GM20431 (cell line): ENCODE results near the gene KCNN3.
"Not testable (repeated sequence)": the region's sequence is repeated elsewhere in the genome, so short reads cannot be mapped to it uniquely, and the experiment has no call there.

ENCODE experiments used
- in situ Hi-C: fragments of 300-500 bp; cut with MseI, MboI; formaldehyde crosslinking; loops from one replicate; pipeline ENCODE4 v1.15.0; 2020; ENCODE audit warnings: low sequenced_read_pairs; ENCODE audit not compliant: unreplicated experiment

KCNN3 gene

DNA sequence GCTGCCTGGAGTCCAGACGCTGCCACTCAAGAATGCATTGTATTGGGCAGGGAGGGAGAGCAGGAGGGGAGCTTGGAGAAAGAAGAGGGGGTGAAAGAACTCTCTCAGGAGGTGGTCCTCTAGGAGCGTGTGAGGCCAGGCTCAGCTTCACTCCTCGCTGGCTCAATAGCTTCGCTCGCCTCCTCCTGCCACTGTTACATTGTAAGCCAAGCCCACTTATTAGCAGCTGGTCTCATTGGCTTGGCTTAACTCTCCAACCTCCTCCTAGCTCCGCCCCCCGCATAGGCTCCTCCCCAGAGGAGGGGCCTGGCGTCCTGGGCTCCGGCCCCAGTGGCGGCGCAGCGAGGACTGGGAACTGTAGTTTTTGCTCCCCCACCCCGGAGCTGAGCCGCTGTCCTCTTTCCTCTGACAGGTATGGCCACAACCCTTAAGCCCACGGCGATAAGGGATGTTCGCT lies at the start of gene KCNN3:
TSS of gene KCNN3 (minus strand) at position 167 of the 457 bp plus-strand sequence. CDS start 317 bp downstream, outside the sequence.
- in situ Hi-C loops = no loop called here

DNA sequence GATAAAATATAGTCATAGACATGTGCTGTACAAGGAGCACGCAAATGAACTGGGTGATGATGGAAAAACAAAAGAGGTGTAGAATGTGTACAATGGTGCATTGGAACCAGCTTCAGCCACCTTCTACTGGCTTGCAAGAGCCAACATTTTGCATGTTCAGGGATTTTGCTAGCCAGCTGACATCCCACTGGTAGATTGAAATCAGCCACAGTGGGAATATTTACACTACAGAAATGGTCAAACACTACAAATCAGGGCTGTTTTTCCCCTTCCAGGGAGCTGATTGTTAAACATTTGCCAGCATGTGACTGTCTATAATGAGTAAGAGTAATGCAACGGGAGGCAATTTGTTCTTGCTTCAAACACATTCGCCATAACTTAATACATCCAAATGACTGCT lies 43.2 kb upstream of the KCNN3 start:
- in situ Hi-C loops = no loop called here

DNA sequence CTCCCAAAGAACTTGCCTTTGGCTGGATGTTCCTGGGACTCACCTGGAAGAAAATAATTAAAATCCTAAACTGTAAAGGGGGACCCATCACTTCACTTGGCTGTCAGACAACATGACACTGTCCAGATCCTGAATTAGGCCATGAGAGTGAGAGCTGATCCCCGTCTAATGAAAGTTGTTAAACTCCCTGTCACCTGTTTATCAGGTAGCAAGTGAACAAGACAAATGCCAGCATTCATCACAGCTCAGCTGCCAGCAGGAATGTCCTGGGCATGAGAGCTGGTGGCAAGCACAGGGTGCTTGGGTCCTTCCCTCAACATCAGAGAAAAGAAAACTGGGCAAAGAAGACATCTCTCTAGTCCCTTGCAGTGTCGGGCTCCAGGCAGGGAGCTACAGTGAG lies 42.7 kb upstream of the KCNN3 start:
- in situ Hi-C loops = no loop called here

DNA sequence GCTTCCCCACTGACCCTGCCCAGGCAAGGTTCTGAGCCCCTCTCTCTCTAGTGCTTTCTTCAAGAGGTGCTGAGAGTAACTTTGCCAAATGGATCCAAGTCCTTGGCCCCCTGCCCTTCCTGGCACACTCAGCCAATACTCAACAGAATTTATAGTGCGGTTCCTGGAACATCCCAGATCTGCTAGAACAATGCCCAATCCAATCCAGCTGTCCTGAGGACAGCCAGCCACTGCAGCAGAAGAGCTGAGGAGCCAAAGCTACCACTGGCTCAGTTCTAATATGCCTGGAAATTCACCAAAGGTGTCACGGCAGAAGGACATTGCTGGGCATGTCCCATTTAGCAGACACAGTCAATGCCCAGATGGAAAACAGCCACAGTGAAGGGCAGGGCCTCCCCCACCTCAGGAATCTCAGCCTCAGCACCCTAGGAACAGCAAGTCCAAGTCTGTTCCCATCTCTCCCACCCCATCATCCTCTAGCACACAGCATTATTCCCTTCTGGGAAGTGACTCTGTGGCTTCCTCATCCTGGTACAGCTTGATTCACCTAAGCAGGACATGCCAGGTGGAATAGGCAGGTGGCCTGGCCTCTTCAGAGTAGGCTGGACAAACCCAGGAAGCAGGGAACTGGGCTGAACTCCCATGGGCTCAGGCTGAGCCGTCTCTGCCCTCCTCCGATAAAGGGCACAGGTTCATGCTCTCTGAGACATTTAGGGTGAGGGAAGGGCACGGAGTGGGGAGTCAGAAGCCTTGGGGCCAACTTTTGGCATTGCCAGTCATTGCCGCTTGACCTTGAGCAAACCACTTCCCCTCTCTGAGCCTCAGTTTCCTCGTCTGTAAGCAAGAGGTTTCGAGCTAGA lies 41.8 kb upstream of the KCNN3 start:
- in situ Hi-C loops = no loop called here

DNA sequence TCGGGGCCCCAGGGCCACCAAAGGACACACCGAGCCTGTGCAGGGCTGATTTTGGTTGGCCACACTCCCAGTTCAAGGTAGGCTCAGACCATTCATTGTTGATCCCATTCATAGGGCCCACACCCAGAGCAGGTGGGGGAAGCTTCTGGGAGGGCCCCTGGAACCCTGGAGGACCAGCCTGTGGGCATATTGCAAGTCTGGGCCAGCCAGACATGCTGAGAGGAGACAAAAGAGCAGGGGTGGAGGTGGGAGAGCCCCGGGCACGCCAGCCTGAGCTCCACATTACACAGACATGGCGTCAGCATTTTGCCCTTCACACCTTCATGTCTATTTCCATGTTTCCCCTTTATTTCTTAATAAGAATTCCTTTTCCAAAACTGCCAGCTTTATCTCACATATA lies 40.8 kb upstream of the KCNN3 start:
- in situ Hi-C loops = no loop called here

DNA sequence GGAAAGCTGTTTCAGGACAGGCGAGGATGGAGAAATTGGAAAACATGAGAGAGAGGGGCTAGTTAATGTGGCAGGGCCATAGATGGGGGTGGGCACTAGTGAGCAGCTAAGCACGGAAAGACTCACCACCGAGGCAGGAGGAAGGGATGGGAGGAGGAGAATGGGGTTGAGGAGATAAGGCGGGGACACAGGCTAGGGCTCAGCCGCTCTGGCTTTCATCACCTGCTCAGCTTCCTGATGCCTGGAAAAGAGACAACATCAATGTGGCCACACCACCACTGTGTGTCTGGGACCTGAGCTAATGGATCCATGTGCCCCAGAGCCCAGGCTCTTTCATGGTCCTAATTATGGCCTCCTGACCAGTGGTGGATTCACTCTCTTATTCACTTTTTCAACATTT lies 38.9 kb upstream of the KCNN3 start:
- in situ Hi-C loops = no loop called here

DNA sequence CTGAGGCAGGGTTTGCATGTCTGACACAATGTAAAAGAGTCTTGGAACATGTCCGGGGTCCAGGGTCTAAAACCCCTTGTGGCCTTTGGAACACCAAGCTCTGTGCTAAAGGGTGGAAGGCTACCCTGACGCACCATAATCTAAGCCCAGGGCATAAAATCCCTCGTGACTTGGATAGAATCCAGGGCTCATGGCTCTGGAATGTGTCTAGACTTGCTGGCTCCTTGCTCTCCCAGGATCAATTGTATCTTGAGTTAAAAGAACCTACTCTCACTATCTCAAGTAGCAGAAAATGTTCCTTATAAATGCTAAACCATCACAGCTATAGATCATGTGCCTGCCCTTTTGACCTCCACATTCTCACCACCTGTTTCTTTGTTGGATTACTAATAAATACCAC lies 38.0 kb upstream of the KCNN3 start:
- in situ Hi-C loops = not testable (repeated sequence)

DNA sequence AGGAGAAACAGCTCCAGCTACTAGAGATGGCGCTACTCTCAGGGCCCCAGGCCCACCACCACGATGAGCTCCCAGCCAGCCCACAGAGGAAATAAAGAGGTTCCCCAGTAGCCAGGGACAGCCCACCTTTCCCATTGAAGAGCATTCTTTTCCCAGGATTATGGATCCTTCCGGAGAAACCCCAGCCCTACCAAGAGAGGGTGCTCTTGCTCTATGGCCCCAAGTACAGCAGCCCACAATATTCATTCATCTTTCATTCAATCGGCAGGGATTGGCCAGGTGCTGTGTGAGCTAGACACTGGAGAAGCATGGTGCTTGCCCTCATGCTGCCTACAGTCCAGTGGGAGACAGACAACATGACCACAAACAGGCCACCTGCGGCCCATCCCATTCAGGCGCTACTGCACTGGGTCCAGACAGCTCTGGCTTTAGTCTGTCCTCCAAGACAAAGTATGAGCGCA lies 36.6 kb upstream of the KCNN3 start:
- in situ Hi-C loops = no loop called here

DNA sequence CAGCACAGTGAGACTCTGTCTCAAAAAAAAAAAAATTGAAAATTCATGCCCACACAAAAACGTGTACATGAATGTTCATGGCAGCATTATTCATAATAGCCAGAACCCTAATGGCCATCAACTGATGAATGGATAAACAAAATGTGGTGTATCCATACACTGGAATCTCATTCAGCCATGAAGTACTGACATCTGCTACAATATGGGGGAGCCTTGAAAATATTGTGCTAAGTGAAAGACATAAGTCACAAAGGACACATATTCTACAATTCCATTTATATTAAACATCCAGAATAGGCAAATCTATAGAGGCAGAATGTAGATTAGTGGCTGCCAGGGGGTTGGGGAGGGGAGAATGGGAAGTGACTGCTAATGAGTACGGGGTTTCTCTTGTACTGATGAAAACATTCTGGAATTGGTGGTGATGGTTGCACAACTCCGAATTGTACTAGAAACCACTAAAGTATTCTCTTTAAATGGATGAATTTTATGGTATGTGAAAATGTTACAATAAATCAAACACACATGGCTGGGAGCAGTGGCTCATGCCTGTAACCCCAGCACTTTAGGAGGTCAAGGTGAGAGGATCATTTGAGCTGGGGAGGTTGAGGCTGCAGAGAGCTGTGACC lies 33.0 kb upstream of the KCNN3 start:
- in situ Hi-C loops = no loop called here

DNA sequence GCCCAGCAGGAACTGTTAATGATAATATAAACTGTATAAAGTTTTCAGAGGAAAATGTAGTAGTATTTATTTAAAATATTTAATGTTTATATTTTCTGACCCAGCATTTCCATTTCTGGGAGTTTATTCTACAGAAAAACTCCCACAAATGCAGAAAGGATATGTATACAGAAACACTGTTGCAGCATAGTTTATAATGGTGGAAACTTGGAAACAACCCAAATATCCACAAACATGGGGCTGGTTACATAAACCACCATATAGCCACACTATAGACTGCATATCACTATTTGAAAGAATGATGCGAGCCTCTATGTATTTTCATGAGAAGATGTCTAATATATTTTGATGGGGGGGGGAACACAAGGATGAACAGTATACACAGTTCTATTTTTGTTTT lies 31.5 kb upstream of the KCNN3 start:
- in situ Hi-C loops = no loop called here

DNA sequence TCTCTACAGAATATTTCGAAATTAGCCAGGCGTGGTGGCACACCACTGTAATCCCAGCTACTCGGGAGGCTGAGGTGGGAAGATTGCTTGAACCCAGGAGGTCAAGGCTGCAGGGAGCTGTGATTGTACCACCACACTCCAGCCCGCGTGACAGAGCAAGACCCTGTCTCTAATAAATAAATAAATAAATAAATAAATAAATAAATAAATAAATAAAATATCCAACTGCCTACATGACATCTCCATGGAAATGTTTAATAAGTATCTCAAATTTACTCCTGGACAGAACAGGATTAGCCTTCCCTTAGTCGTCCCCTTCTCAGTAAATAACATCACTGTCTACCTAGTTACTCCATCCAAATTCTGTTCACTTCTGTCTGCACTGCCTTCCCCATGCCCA lies 29.0 kb upstream of the KCNN3 start:
- in situ Hi-C loops = no loop called here

DNA sequence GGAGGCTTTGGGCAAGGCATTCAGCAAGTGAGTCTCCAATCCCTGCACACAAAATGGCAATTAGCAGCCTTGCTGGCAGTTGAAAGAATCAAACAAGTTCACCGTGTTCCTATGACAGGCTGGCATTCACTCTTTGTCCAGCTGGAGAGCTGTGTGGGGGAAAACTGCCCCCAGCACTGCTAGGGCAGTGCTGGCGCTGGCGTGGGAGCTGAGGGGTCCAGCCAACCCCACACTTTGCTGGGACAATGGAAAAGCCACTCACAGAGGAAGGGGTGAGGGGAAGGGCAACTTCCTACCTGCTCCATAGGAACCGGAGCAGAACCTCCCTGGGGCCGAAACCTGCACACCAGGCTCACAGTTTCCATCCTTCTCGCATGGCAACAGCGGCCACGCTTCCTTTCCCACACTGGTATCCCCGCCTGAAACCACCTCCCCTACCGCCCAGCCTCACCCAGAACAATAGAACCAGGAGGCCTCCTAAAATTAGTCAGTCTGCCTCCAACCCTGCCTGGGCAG lies 26.7 kb upstream of the KCNN3 start:
- in situ Hi-C loops = no loop called here

DNA sequence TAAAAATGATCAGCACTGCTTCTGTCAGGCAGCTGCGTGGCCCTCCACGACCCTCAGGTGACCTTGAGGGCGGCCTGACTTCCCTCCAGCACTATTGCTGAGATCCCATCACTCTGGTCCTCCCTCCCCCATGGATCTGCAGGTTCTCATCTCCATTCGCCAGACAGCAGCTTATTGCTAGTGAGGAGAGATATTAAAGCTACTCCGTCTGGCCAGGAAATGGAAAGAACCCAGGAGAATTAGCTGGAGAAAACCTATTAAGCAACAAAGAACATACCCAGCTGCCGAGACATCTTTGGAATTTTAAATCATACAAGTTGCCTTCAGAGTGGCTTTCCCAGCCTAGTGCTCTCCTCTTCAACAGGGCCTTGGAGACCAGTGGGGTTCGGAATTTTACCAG lies 25.7 kb upstream of the KCNN3 start:
- in situ Hi-C loops = no loop called here

DNA sequence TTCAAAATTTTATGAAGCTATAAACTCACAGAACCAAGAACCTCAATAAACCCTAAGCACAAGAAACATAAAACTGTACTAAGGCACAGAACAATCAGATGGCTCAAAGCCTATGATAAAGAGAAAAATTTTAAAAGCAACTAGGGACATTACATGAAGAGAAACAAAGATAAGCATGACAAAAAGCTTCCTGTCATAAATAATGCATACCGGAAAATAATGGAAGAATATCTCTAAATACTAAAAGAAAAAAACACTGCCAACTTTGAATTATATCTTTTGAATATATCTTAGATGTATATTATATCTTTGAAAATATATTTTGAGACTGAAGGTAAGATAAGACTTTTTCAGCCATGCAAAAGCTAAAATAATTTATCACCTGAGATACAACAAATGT lies 21.4 kb upstream of the KCNN3 start:
- in situ Hi-C loops = no loop called here

DNA sequence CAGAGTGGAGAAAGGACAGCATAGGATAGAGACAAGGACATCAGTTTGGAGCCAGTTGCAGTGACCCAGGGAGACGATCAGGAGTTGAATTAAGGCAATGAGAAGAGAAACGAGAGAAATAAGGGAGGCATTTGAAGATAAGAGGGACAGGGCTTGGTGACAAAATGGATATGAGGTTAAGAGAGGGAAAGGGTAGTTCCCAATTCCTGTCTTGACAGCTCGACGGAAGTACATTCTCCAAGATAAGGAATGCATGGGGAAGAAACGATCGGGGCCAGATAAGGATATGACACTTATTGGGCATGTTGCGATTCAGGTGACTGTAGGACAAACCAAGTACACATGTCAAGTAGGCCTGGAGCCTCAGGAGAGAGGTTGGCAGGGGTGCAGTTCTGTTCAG lies 18.7 kb upstream of the KCNN3 start:
- in situ Hi-C loops = loop anchor here (10.0 kb wide), 1 partner anchor 224 kb away; no protein-coding TSS in a partner anchor

DNA sequence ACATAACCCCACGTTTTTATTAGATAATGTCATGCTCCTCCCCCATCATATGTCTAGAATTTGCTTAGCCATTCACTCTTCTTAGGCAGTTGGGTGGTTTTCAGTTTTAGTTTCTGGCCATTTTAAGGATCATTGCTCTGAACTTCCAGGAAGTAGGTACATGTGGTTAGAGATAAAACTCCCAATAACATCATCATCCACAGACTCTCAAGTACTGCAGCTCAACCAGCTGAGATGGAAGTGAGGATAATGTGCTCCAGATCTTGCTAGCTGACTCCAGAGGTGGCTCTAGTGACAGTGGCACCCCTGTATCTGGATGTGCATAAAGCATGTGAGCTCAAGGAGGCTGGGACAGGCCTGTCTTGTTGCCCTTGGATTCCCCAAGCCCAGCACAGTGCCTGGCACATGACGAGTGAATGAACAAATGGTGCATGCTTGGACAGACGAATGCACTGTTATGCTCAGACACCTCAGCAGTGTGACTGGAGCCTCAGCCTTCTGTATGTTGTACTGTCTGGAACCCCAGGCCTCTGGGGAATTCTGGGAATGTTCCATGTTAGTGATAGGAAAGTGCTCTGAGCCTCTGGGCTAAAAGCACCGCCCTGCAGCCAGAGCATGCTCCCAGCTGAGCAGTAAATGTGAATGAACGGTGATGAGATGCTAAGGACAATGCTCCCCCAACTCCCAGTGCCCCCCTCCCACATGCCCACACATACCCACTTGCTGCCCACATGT lies 16.4 kb upstream of the KCNN3 start:
- in situ Hi-C loops = loop anchor here (10.0 kb wide), 1 partner anchor 222 kb away; no protein-coding TSS in a partner anchor

DNA sequence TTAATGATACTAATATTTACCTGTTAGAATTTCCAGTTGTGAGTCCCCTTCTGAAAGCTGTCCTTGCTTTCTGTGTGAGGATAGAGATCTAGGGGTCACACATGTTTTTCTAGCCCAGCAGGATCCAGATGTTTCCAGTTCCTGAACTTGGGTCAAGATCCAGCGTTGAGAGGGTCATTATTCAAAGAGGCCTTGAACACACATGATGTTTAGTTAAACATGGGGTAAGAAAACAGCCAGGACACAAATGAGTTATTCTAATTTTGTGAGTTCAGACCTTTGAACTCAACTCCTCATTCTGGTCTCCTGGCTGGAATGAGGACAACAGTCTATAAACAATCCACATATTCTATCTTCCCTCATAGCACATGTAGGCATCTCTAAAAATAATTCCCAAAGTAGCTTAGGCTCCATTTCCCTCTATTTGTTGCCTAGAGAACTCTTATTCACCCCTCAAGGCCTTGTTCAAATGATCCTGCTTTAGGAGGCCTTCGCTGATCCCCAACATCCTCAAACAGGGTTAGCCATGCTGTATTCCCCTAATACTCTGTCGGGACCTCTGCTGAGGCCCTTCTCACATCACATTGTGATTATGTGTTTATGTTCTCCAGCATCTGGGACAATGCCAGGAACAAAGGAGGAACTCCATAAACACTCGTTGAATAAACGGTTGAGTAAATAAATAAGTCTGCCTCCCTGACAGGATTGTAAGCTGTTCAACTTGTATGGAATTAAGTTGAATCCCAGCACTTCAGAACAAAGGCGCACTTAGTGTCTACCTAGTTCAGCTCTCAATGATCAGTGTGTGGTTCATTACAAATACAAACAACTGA lies 15.0 kb upstream of the KCNN3 start:
- in situ Hi-C loops = loop anchor here (10.0 kb wide), 1 partner anchor 220 kb away; no protein-coding TSS in a partner anchor

DNA sequence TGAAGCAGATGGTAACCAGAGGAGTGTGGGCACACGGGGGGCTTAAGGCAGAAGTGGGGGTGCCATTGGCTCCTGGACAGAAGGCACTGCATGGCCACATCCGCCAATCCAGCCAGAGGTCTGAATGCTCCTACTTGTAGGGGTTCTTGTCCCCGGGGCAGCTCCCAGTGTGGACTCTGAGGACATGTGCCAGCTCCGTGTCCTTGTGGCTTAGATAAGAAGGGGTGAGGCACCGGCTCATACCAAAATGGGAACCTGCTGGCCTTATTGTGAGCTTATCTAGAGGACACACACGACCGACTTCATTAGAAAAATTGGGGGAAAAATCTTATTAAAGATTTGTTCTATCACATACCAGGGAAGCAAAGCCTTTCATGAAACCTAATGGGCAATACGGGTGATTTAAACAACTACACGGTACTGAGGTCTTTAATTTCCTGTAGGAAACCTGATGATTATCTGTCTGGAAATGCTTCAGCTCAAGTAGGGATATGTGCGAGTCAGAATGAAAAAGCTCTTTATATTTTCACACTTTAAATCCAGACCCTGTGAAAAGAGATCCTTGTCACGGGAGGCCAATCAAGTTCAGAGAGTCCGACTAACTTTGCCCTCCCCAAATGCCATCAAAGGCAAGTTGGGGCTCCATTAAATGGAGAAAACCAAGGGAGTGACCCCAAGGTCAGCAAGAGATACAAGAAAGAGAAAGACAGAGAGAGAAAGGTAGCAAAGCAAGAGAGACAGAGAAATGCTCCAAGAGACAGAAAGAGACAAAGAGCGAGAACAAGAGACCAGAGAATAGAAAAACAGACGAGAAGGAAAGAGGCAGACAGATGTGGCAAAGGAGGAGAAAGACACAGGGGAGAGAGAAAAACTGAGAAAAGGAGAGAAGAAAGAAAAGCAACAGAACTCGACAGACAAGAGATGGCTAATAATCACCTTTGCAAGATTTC lies 14.1 kb upstream of the KCNN3 start:
- in situ Hi-C loops = loop anchor here (10.0 kb wide), 1 partner anchor 219 kb away; no protein-coding TSS in a partner anchor
